Cardiac fibroblast (primary cell): ENCODE results near the gene IL12RB1.

Experiments used
- DNase-seq, 2 donors: peaks; one replicate each; pipeline versions ENCODE4 v3.0.0 to v3.0.0-alpha.2; 2010; ENCODE audit warnings: low read depth in 2 of 2
- H3K4me3 ChIP-seq, 2 donors: replicated peaks in 1 of 2; 1 replicate in 1 of 2; 2 replicates in 1 of 2; pipeline ENCODE4 v1.5.1; 2011; ENCODE audit warnings: low read depth in 2 of 2, low read length in 2 of 2, mild to moderate bottlenecking in 2 of 2, moderate library complexity in 1 of 2
- TF ChIP-seq, protein P1 (sequence below): IDR thresholded peaks from one replicate; pipeline ENCODE4 v1.5.1; 2011; ENCODE audit warnings: low read depth, mild to moderate bottlenecking, low read length, inconsistent platforms

IL12RB1 gene

DNA sequence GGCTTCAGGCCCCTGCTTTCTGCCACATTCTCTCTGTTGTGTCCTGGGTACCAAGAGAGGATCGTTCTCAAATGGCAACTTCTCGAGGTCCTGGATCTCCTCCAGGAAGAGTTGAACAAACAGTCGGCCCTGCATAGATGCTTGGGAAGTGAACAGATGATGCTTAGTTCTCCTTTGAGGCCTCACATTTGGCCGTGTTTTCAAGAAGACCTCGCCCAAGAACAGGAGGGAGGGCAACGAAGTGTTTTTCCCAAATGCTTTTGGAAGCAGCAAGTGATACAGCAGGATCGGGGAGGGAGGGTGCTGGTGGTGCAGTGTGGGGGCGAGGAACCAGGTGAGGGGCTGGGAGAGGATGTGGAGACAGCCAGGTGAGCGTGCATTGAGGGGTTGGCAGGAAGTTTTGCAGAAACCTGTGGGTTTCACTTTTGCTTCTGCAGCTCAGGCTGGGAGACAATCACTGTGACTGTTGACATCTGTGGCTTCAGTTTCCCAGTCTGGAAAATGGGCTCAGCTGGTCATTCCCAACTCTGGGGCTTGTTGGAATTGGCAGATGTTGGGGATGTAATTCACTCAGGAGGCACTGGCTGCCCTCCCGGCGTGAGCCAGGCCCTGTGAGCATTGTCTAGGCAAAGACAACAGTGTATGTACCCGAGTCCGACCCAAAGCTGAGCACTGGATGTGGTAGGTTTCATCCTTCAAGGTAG is 32.4 kb upstream of the IL12RB1 start:
- TF ChIP-seq, protein P1, sequence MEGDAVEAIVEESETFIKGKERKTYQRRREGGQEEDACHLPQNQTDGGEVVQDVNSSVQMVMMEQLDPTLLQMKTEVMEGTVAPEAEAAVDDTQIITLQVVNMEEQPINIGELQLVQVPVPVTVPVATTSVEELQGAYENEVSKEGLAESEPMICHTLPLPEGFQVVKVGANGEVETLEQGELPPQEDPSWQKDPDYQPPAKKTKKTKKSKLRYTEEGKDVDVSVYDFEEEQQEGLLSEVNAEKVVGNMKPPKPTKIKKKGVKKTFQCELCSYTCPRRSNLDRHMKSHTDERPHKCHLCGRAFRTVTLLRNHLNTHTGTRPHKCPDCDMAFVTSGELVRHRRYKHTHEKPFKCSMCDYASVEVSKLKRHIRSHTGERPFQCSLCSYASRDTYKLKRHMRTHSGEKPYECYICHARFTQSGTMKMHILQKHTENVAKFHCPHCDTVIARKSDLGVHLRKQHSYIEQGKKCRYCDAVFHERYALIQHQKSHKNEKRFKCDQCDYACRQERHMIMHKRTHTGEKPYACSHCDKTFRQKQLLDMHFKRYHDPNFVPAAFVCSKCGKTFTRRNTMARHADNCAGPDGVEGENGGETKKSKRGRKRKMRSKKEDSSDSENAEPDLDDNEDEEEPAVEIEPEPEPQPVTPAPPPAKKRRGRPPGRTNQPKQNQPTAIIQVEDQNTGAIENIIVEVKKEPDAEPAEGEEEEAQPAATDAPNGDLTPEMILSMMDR: no peak
- DNase-seq: peak; percentile 27 to 45
- H3K4me3 ChIP-seq: no peak overlapping the region

DNA sequence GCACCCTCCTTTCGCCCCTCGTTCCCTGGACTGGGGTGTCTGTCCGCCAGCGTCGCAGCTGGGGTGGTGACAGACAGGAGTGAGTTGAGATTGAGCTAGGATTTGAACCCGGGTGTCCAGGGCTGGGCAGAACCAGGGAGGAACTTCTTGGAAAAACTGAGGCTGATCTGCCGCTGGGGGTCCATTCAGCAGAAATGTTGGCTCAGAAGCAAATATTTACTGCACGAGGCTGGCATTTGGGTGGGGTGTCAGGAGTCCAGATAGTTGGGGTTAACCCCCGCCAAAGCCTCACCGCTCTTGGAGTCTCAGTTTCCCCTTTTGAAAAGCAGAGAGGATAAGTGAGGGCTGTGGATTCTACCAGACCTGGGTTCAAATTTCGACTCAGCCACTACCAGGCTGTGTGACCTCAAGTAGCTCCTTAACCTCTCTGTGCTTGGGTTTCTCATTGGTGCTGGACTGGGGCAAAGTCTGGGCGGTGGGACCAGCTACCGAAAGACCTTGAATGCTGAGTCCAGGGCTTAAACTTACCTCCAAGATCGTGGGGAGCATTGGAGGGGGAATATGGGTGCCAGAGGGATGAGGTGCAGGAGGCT is 31.8 kb upstream of the IL12RB1 start:
- TF ChIP-seq, protein P1: no peak
- H3K4me3 ChIP-seq: peak overlapping the region; percentile 61 to 65
- no peak for DNase-seq

DNA sequence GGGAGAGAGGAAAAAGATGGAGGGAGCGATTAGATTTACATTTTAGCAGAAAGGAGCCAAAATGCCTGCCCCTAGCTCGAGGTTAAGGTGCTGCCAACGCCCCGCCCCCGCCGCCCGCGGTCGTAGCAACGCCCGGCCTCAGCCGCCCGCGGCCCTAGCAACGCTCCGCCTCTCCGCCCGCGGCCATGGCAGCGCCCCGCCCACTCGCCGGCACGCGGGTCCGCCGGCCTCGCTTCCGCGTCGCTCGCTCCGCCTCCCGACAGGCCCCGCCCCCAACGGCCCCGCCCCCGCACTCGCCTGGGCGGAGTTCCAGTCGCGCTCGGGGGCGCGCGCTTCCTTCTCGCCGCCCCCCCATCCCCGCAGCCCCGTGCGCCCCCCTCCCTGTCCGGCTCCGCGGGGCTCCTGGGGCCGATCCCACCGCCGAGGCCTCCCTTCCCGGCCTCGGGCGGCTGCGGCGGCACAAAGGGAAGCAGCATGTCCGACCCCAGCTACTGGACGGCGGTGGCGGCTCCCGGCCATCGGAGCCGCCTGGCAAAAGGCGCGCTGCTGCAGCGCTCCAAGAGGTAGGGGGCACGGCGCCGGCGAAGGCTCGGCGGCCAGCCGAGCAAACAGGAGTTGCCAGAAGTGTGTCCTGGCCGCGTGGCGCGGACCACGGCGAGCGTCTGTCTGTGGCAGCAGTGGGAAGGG is 31.1 kb upstream of the IL12RB1 start:
- TF ChIP-seq, protein P1: no peak
- DNase-seq: peak; percentile 80 to 90
- peak overlapping the region; percentile 61 to 65 for H3K4me3 ChIP-seq

DNA sequence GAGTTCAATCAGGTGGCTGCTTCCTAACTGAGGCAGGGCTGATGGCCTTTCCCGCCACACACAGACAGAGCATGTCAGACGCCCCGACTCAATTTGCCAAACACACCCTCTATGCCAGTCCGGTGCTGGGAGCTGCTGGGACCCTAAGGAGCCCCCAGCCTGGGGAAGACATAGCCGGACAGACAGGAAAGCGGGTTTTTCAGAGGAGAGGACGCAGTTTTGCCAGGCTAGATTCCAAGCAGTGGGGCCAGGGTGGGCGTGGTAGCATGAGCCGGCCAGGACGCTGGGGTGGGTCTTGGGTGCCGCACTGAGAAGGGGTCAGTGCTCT is 30.6 kb upstream of the IL12RB1 start:
- no peak for DNase-seq
- TF ChIP-seq, protein P1: no peak
- H3K4me3 ChIP-seq: peak overlapping the region; percentile 34 to 40

DNA sequence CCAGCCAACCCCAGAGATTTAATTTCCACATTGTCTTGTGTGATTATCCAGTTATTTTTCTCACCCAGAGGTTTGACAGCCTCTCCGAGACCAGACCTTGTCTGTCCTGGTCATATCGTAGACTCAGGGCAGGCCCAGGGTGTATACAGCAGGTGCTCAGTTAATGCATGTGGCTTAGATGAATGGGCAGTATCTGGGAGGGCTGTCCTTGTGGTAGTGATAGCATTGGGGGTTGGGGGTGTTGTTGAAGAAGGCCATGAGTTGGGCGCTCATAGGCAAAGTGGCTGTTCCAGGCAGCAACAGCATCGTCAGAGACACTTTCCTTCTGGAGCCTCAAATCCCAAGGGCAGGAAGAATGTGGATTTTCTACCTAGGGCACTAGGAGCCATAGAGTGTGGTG is 27.7 kb upstream of the IL12RB1 start:
- no peak overlapping the region for H3K4me3 ChIP-seq
- no peak for DNase-seq
- TF ChIP-seq, protein P1: no peak

DNA sequence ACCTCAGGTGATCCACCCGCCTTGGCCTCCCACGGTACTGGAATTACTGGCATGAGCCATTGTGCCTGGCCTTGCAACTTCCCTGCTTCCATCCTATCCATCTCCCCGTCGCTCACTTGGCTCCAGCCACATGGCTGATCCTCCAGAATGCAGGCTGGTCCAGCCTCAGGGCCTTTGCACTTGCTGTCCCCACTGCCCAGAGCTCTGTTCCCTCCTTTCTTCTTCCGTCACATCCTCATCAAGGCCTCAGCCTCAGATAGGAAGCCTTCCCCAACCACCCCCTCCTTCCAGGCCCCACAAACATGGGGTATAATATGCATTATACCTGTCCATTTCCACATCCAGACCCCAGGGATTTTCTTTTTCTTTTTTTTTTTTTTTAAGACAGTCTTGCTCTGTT is 27.1 kb upstream of the IL12RB1 start:
- TF ChIP-seq, protein P1: no peak
- H3K4me3 ChIP-seq: no peak overlapping the region
- no peak for DNase-seq
